NCI-H1930 (cell line): ENCODE results near the gene CACNA1C.

Experiments used
- DNase-seq, 2 experiments: peaks; one replicate each; lab custom pipeline; 2025; lab: John Stamatoyannopoulos, UW

The CACNA1C gene

GRCh38 chr12:2140858-2141519 lies 88.2 kb downstream of the CACNA1C start:
- no peak for DNase-seq

- no peak for DNase-seq
Measured at GRCh38 chr12:2142068-2142467, 89.3 kb downstream of the CACNA1C start.

- DNase-seq, result no peak
Measured at GRCh38 chr12:2144951-2145350, 92.2 kb downstream of the CACNA1C start.

GRCh38 chr12:2145433-2145998 lies 92.7 kb downstream of the CACNA1C start:
- no peak for DNase-seq

- no peak for DNase-seq
Measured at GRCh38 chr12:2147335-2147734, 94.5 kb downstream of the CACNA1C start.

- DNase-seq, result no peak
Measured at GRCh38 chr12:2149091-2149490, 96.3 kb downstream of the CACNA1C start.

- no peak for DNase-seq
Measured at GRCh38 chr12:2150833-2151232, 98.0 kb downstream of the CACNA1C start.

- no peak for DNase-seq
Measured at GRCh38 chr12:2151391-2151790, 98.6 kb downstream of the CACNA1C start.

- DNase-seq, result no peak
Measured at GRCh38 chr12:2152134-2152533, 99.3 kb downstream of the CACNA1C start.

GRCh38 chr12:2154050-2154449 lies 101.3 kb downstream of the CACNA1C start:
- DNase-seq, result no peak

GRCh38 chr12:2154521-2154920 lies 101.7 kb downstream of the CACNA1C start:
- DNase-seq, result no peak

GRCh38 chr12:2156333-2156732 lies 103.5 kb downstream of the CACNA1C start:
- DNase-seq, result no peak

GRCh38 chr12:2160043-2160442 lies 107.3 kb downstream of the CACNA1C start:
- no peak for DNase-seq

- no peak for DNase-seq
Measured at GRCh38 chr12:2161473-2161872, 108.7 kb downstream of the CACNA1C start.

- no peak for DNase-seq
Measured at GRCh38 chr12:2163177-2163941, 110.6 kb downstream of the CACNA1C start.

GRCh38 chr12:2165021-2165420 lies 112.2 kb downstream of the CACNA1C start:
- no peak for DNase-seq

- no peak for DNase-seq
Measured at GRCh38 chr12:2165927-2166326, 113.1 kb downstream of the CACNA1C start.

- no peak for DNase-seq
Measured at GRCh38 chr12:2166696-2167095, 113.9 kb downstream of the CACNA1C start.

- no peak for DNase-seq
Measured at GRCh38 chr12:2167231-2167630, 114.4 kb downstream of the CACNA1C start.

- DNase-seq, result no peak
Measured at GRCh38 chr12:2168808-2169207, 116.0 kb downstream of the CACNA1C start.

GRCh38 chr12:2169489-2169888 lies 116.7 kb downstream of the CACNA1C start:
- DNase-seq, result no peak

GRCh38 chr12:2169940-2170339 lies 117.2 kb downstream of the CACNA1C start:
- no peak for DNase-seq

- DNase-seq, result no peak
Measured at GRCh38 chr12:2170376-2170775, 117.6 kb downstream of the CACNA1C start.
